ENCODE data around the gene MRPS34.

Gene MRPS34

GRCh38 chr16:1774448-1774780 lies 1.5 kb upstream of the MRPS34 start:
- TF ChIP-seq CTCF (IDR thresholded peaks at IDR 0.05; ENCODE audit: unreplicated experiment in 3 of 3): no peak
- H3K4me3 Mint-ChIP-seq: peak overlapping the region; percentile 62 to 96 (median 72)

GRCh38 chr16:1773703-1774447 lies 941 bp upstream of the MRPS34 start:
- Mint-ChIP-seq H3K4me1 (peaks cover 8% of the 10 kb centered on the region), H3K9me3 (no peaks in the 10 kb centered on the region), H3K4me3 (peak overlapping the region; percentile 85 to 97 (median 96)), H3K27ac (peak overlapping the region in 1 of 3 experiments; percentile 57), H3K36me3 (ENCODE audit: low read depth) (peaks cover 3% of the 10 kb centered on the region), H3K27me3 (ENCODE audit: low read depth) (no peaks in the 10 kb centered on the region)
- TF ChIP-seq CTCF (IDR thresholded peaks at IDR 0.05; ENCODE audit: unreplicated experiment in 3 of 3): no peak

More at GRCh38 chr16:1774448-1774780, 1.5 kb upstream of the MRPS34 start:
- H3K27ac Mint-ChIP-seq: no peak overlapping the region
- H3K27me3 Mint-ChIP-seq (ENCODE audit: low read depth): no peaks in the 10 kb centered on the region
- no peaks in the 10 kb centered on the region for H3K9me3 Mint-ChIP-seq
- peaks cover 8% of the 10 kb centered on the region for H3K4me1 Mint-ChIP-seq
- H3K36me3 Mint-ChIP-seq (ENCODE audit: low read depth): peaks cover 3% of the 10 kb centered on the region

- Mint-ChIP-seq H3K27ac (peak within 1 kb of the TSS; percentile 67 to 87 (median 86)), H3K9me3 (no peaks in the 10 kb centered on the region), H3K4me3 (peak within 1 kb of the TSS; percentile 96 to 97 (median 97)), H3K27me3 (ENCODE audit: low read depth) (no peaks in the 10 kb centered on the region), H3K4me1 (peaks cover 8% of the 10 kb centered on the region), H3K36me3 (ENCODE audit: low read depth) (peaks cover 3% of the 10 kb centered on the region)
- no peak for TF ChIP-seq CTCF (IDR thresholded peaks at IDR 0.05; ENCODE audit: unreplicated experiment in 3 of 3)
Observed at GRCh38 chr16:1772362-1772907, 499 bp downstream of the MRPS34 start, which contains the start of gene EME2. Gene EME2 (plus strand): TSS chr16:1772810. CDS start chr16:1773228, 418 bp downstream.

- Mint-ChIP-seq H3K4me1 (peaks cover 8% of the 10 kb centered on the region), H3K36me3 (ENCODE audit: low read depth) (peaks cover 3% of the 10 kb centered on the region), H3K4me3 (peak overlapping the region; percentile 96 to 97 (median 97)), H3K9me3 (no peaks in the 10 kb centered on the region), H3K27me3 (ENCODE audit: low read depth) (no peaks in the 10 kb centered on the region), H3K27ac (peak overlapping the region; percentile 67 to 86 (median 78))
- no peak for TF ChIP-seq CTCF (IDR thresholded peaks at IDR 0.05; ENCODE audit: unreplicated experiment in 3 of 3)
Observed at GRCh38 chr16:1771864-1772361, 1.0 kb downstream of the MRPS34 start.

- Mint-ChIP-seq H3K9me3 (no peaks in the 10 kb centered on the region), H3K27me3 (ENCODE audit: low read depth) (no peaks in the 10 kb centered on the region), H3K4me1 (peaks cover 8% of the 10 kb centered on the region), H3K27ac (peak within 1 kb of the TSS; percentile 67 to 86 (median 78)), H3K4me3 (peak within 1 kb of the TSS; percentile 96 to 97 (median 97)), H3K36me3 (ENCODE audit: low read depth) (peaks cover 3% of the 10 kb centered on the region)
- TF ChIP-seq CTCF (IDR thresholded peaks at IDR 0.05; ENCODE audit: unreplicated experiment in 3 of 3): no peak
Observed at GRCh38 chr16:1771188-1771863, 1.6 kb downstream of the MRPS34 start, which contains the start of gene NME3. Gene NME3 (minus strand): TSS chr16:1771543. CDS start chr16:1771534, 9 bp downstream.

Measured in nephron (organoid).